Measurements from ENCODE around the gene PSME1.
"Not testable (repeated sequence)": the region's sequence is repeated elsewhere in the genome, so short reads cannot be mapped to it uniquely, and the experiment has no call there.

PSME1 gene

GRCh38 chr14:24105609-24106239, 30.3 kb upstream of the PSME1 start:
- DNase-seq, result not testable (repeated sequence)

DNA sequence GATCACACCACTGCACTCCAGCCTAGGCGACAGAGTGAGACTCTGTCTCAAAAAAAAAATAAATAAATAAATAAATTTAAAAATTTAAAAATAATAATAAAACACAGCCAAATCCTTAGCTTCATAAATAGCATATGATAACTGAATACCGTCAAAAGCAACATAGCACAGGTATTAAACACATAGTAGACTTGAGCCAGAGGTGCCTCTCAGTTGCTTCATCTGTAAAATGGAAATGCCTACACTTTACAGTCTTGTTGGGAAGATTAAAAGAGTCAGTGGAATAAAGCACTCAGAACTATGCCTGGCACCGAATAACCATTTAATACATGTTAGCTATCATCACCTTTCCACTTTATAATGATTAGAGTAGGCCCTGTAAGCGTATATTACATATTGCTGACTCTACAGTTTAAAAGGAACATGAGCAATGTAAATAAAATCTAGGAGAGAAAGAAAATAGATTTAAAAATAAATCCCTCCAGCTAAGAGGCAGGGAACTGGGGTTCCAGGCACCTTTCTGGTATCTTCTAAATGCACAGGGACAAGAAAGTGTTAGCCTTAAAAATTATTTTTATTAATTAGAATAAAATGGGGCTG, 29.2 kb upstream of the PSME1 start:
- no peak for DNase-seq

DNA sequence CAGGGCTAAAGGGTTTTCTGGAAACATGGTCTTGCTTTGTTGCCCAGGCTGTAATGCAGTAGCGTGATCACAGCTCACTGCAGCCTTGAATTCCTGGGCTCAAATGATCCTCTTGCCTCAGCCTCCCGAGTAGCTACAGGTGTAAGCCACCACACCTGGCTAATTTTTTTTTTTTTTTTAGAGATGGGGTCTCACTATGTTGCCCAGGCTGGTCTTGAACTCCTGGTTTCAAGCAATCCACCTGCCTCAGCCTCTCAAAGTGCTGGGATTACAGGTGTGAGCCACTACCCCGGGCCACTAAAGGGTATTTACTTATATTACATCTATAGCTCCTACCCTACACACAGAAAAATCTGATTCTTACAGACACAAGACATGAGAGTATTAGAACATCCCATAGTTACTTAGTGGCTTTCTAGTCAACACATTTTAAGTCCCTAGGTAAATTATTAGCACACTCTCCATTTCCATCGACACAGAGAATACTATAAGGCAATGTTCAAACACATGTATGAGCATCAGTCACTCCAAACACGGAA, 27.6 kb upstream of the PSME1 start:
- DNase-seq, result no peak

- no peak for DNase-seq
These were observed 25.9 kb upstream of the PSME1 start for GRCh38 chr14:24110060-24110459.

GRCh38 chr14:24110523-24110922, 25.5 kb upstream of the PSME1 start:
- no peak for DNase-seq

- no peak for DNase-seq
These were observed 22.6 kb upstream of the PSME1 start for GRCh38 chr14:24113379-24113800.

DNA sequence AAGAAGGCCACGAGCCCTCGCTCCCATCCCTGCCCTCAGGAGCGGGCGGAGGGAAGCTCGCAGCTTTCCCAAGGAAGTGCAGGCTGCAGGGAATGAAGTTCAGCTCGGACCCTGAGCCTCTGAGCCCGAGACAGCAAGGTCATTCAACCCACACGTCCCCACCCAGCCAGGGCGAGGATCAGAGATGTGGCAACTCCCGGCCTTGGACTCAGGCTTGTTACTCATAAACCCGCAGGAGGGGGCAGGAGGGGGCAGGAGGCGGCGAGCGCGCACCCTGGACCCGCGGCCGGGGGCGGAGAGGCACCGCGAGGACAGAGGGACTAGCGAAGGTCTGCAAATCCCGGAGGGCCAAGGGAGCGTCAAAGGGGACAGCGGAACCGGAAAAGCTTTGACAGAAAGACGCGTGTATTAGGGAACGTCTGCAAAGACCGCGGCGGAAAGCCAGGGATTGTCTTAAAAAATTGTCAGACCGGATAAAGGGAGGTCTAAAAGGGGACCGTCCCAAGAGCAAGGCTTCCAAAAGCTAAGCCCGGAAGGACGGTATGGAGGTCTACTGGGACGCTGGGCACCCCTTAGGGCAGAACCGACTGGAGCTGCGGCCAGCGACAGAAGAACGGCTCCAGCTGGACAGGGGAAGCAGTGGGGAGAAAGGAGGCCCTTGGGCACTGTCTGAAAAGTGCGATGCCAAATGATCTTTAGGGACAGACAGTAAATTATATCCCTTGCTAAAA, 22.0 kb upstream of the PSME1 start:
- peak; percentile 90 to 92 for DNase-seq

GRCh38 chr14:24114532-24115421, 21.2 kb upstream of the PSME1 start, which contains the start of the genes DCAF11 and NRL:
Gene DCAF11, plus strand, starts transcription at chr14:24114777. Its CDS starts 818 bp downstream, at chr14:24115595.
Gene NRL, minus strand, starts transcription at chr14:24114949. Its CDS starts 32,101 bp downstream, at chr14:24082848.
- DNase-seq, result peak; percentile 99

- no peak for DNase-seq
These were observed 20.4 kb upstream of the PSME1 start for GRCh38 chr14:24115422-24116127.

DNA sequence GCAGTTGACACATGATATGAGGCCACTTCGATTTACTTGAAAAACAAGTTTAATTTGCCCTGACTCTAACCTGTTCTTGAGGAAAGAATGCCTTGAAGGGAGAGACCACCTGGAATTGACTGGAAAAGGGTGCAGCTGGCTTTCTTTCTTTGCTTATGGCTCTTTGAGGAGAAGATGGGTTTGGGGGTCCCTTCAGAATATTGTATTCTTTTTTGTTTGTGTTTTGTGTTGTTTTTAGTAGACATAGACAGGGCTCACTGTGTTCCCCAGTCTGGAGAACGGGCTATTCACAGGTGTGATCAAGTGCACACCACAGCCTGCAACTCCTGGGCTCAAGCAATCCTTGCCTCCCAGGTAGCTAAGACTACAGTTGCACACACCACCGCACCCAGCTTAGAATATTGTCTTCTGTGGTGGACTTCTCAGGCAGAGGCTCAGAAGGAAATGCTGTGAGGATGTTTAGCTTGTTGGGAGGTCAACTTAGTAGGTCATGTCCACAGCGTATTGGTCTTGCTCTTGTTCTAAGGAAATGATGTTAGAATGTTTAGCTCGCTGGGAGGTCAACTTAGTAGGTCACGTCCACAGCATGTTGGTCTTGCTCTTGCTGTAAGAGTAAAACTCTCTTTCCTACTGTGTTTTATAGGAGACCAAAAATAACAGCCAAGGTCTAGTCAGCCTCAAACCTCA, 19.7 kb upstream of the PSME1 start:
- DNase-seq, result no peak

DNA sequence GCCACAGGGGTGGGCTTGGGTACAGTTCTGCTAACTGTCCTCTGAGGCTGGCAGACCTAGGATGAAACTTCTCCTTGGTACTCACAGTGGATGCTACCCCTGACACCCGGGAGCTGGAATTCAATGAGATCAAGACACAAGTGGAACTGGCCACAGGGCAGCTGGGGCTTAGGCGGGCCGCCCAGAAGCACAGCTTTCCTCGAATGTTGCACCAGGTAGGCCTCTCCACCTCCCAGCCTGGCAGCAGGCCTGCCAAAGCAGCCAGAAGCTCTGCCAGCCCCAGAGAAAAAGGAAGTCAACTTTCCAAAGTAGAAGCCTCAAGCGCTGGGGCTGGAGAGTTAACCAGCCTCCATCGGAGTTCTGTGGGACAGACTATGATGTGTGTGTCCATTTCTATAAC, 18.8 kb upstream of the PSME1 start:
- DNase-seq, result no peak

DNA sequence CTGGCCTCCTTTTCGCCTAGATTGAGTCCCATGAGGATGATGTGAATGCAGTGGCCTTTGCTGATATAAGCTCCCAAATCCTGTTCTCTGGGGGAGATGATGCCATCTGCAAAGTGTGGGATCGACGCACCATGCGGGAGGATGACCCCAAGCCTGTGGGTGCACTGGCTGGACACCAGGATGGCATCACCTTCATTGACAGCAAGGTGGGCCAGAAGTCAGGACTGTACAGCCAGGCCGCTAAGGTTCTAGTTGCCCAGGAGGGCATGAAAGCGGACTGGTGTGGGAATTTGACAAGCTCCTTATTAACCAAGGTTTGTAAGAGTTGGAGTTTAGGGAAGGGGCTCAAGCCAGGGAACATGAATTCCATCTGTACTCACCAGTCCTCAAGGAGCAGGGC, 16.3 kb upstream of the PSME1 start:
- no peak for DNase-seq

GRCh38 chr14:24121210-24121609, 14.8 kb upstream of the PSME1 start:
- no peak for DNase-seq

DNA sequence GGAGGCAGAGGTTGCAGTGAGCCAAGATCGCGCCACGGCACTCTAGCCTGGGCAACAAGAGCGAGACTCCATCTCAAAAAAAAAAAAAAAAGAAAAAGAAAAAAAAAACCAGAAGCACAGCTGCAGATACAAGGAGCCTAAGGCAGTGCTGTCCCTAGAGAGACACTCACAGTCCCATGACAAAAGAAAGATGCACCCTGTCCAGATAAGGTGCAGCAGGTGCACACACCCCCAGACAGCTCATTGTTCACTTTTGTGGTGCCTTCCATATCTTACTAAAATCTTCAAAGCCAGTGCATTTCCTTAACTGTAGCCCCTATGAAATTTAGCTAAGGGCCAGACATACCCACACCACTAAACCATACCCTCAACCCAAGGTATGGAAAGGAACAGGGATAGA, 13.6 kb upstream of the PSME1 start:
- DNase-seq, result no peak

DNA sequence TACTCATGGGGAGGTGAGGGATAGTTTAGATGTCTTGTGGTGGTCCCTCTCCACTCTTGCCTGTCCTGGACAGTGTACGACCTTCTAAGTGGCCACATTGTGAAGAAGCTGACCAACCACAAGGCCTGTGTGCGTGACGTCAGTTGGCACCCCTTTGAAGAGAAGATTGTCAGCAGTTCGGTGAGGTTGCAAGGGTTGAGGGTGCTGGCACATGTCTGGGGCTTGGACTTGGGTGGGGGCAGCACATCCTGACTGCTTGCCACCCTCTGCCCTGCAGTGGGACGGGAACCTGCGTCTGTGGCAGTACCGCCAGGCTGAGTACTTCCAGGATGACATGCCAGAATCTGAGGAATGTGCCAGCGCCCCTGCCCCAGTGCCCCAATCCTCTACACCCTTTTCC, 13.1 kb upstream of the PSME1 start:
- DNase-seq, result no peak

- no peak for DNase-seq
These were observed 12.3 kb upstream of the PSME1 start for GRCh38 chr14:24123424-24124417.

- no peak for DNase-seq
These were observed 9.1 kb upstream of the PSME1 start for GRCh38 chr14:24126939-24127338.

- no peak for DNase-seq
These were observed 8.3 kb upstream of the PSME1 start for GRCh38 chr14:24127673-24128072.

- DNase-seq, result no peak
These were observed 6.5 kb upstream of the PSME1 start for GRCh38 chr14:24129410-24129998.

DNA sequence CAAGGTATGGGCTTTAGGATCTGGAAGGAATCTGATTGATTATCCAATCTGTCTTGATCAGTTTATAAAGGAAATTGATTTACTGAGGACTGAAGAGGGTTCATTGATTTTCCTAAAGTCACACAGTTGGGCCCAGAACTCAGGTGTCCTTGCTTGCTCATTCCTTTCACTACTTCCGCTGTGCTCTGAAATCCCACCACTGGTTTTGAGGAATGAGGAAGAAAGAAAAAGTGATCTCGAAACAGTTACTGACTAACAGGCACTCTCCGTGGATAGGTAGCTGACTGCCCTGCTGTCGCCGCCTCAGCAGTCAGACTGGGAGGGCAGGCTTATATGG, 5.6 kb upstream of the PSME1 start, which contains the start of gene FITM1:
Gene FITM1, plus strand, starts transcription at position 280 of the 337 bp plus-strand sequence. CDS start 905 bp downstream, outside the sequence.
- DNase-seq, result no peak
